HCT116 (cell line): ENCODE data around the gene PSG6.
"Not testable (repeated sequence)": the region's sequence is repeated elsewhere in the genome, so short reads cannot be mapped to it uniquely, and the experiment has no call there.

Experiments used
- CTCF ChIP-seq, 3 experiments: fragments of 200-600 bp in 1 of 3; sonication (generic) in 1 of 3; IDR thresholded peaks in 2 of 3; conservative IDR thresholded peaks in 1 of 3; 2 replicates each; pipeline ENCODE4 v1.5.1; 2012 to 2017; ENCODE audit warnings: low read depth in 2 of 3, low read length in 2 of 3, antibody characterized with exemption in 1 of 3, borderline replicate concordance in 1 of 3, control low read depth in 1 of 3, mild to moderate bottlenecking in 1 of 3, mixed read lengths in 1 of 3, mixed run types in 1 of 3, moderate library complexity in 1 of 3; ENCODE audit not compliant: insufficient read depth in 1 of 3
- POLR2A ChIP-seq: IDR thresholded peaks from 2 replicates; pipeline ENCODE4 v1.7.0; 2011; ENCODE audit warnings: borderline replicate concordance; ENCODE audit not compliant: insufficient read depth, insufficient read length; ENCODE audit errors: extremely low read depth
- POLR2AphosphoS5 ChIP-seq: IDR thresholded peaks from 2 replicates; pipeline ENCODE4 v1.6.1; 2011; ENCODE audit warnings: mild to moderate bottlenecking, low read depth, low read length, moderate library complexity
- ZFX ChIP-seq: fragments of 450-650 bp; IDR thresholded peaks from 2 replicates; pipeline ENCODE4 v1.6.1; 2017

DNA sequence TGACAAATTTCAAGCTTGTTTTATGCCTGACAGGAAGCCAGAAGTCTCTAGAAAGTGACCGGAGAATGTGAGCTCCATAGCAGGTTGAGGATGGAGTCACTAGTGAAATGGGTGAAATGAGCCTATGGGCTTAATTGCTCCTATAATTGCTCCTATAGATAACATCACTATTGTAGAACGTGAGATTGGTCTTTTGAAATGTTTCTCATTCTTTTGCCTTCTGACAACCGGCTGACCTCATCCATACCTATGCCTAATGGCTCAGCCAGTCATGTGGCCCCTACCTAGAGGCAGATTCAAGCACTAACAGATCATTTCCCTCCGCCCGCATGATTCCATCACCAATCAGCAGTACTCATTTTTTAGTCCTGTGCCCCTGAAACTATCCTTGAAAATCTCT is 4.2 kb downstream of the PSG6 start:
- TF ChIP-seq ZFX; POLR2AphosphoS5; CTCF (IDR thresholded peaks at IDR 0.05 in 2 of 3, conservative IDR thresholded peaks at IDR 0.05 in 1 of 3; ENCODE audit: borderline replicate concordance in 1 of 3, insufficient read depth in 1 of 3, low read depth in 2 of 3, low read length in 2 of 3); POLR2A: not testable (repeated sequence)
